GM23338 (cell line): ENCODE data around the gene WDR45B. TPM values are rescaled to one million over a fixed set of nuclear protein-coding genes. Genes with fewer than 3 reads are reported as not detected.
A peak's percentile ranks its signal among the peaks of the same experiment; 100 is the strongest.

Experiments used
- ATAC-seq: fragments of 200-7000 bp; cut with Tn5 transposase; 3 replicates; pipeline ENCODE4 v1.9.1; 2020
- DNase-seq: peaks from one replicate; pipeline ENCODE4 v3.0.0-alpha.2; 2015; ENCODE audit warnings: low spot score
- H2AFZ ChIP-seq: fragments of 200-600 bp; sonication (generic); 2 replicates; pipeline ENCODE4 v1.8.0; 2016; ENCODE audit warnings: antibody characterized with exemption, mild to moderate bottlenecking, moderate library complexity
- H3F3A ChIP-seq: fragments of 200-600 bp; sonication (generic); replicated peaks from 2 replicates; pipeline ENCODE4 v1.8.0; 2017; ENCODE audit warnings: antibody characterized with exemption, mixed run types, low read depth
- H3K27ac ChIP-seq: fragments of 200-600 bp; sonication (generic); 2 replicates; pipeline ENCODE4 v1.6.1; 2016; ENCODE audit warnings: low read depth
- H3K27me3 ChIP-seq: fragments of 200-600 bp; sonication (generic); 2 replicates; pipeline ENCODE4 v1.8.0; 2016; ENCODE audit warnings: mild to moderate bottlenecking, mixed run types, moderate library complexity; ENCODE audit not compliant: insufficient read depth
- H3K36me3 ChIP-seq: fragments of 200-600 bp; sonication (generic); 2 replicates; pipeline ENCODE4 v1.8.0; 2016; ENCODE audit warnings: mild to moderate bottlenecking; ENCODE audit not compliant: insufficient read depth
- H3K4me1 ChIP-seq: fragments of 200-600 bp; sonication (generic); 2 replicates; pipeline ENCODE4 v1.8.0; 2016; ENCODE audit warnings: mild to moderate bottlenecking, moderate library complexity; ENCODE audit not compliant: insufficient read depth
- H3K4me2 ChIP-seq: fragments of 200-600 bp; sonication (generic); 2 replicates; pipeline ENCODE4 v1.7.1; 2017; ENCODE audit warnings: mixed run types
- H3K4me3 ChIP-seq: fragments of 200-600 bp; sonication (generic); 2 replicates; pipeline ENCODE4 v1.6.1; 2016; ENCODE audit warnings: mixed run types
- H3K79me2 ChIP-seq: fragments of 200-600 bp; sonication (generic); replicated peaks from 2 replicates; pipeline ENCODE4 v1.8.0; 2017; ENCODE audit warnings: mild to moderate bottlenecking; ENCODE audit not compliant: insufficient read depth
- H3K9me2 ChIP-seq: fragments of 200-600 bp; sonication (generic); 2 replicates; pipeline ENCODE4 v1.8.0; 2017; ENCODE audit not compliant: insufficient read depth
- H4K20me1 ChIP-seq: fragments of 200-600 bp; sonication (generic); replicated peaks from 2 replicates; pipeline ENCODE4 v1.8.0; 2017; ENCODE audit warnings: mild to moderate bottlenecking; ENCODE audit not compliant: insufficient read depth
- H3K27ac Mint-ChIP-seq: 2 replicates; pipeline ENCODE4 v1.8.0; 2020; ENCODE audit warnings: inconsistent platforms, mild to moderate bottlenecking, moderate library complexity, mixed read lengths
- H3K27me3 Mint-ChIP-seq: 3 replicates; pipeline ENCODE4 v1.8.0; 2022; ENCODE audit warnings: low read depth, mild to moderate bottlenecking, moderate library complexity, mixed read lengths, inconsistent platforms; ENCODE audit not compliant: insufficient read depth, poor library complexity
- H3K36me3 Mint-ChIP-seq: 3 replicates; pipeline ENCODE4 v1.8.0; 2021; ENCODE audit warnings: low read depth, mild to moderate bottlenecking, inconsistent platforms, moderate library complexity, mixed read lengths
- H3K4me1 Mint-ChIP-seq: 3 replicates; pipeline ENCODE4 v1.8.0; 2020; ENCODE audit warnings: mild to moderate bottlenecking, inconsistent platforms, mixed read lengths
- H3K4me3 Mint-ChIP-seq: 3 replicates; pipeline ENCODE4 v1.8.0; 2021; ENCODE audit warnings: moderate library complexity, mild to moderate bottlenecking, inconsistent platforms, mixed read lengths
- H3K9me3 Mint-ChIP-seq: 3 replicates; pipeline ENCODE4 v1.8.0; 2020; ENCODE audit warnings: moderate library complexity, mild to moderate bottlenecking, inconsistent platforms, mixed read lengths
- CREB1 ChIP-seq: fragments of 250-450 bp; sonication (Bioruptor Pico); IDR thresholded peaks from 2 replicates; pipeline ENCODE4 v1.5.0; 2020; ENCODE audit warnings: low read depth, mild to moderate bottlenecking, moderate library complexity
- EZH2 ChIP-seq: fragments of 200-600 bp; sonication (generic); IDR thresholded peaks from one replicate; pipeline ENCODE4 v1.8.0; 2017; ENCODE audit warnings: antibody characterized with exemption, mild to moderate bottlenecking, low read depth; ENCODE audit not compliant: unreplicated experiment
- EZH2phosphoT487 ChIP-seq: fragments of 200-600 bp; sonication (generic); IDR thresholded peaks from one replicate; pipeline ENCODE4 v1.8.1; 2018; ENCODE audit warnings: antibody characterized with exemption; ENCODE audit not compliant: unreplicated experiment
- JUNB ChIP-seq: IDR thresholded peaks from one replicate; pipeline ENCODE4 v1.6.1; 2016; ENCODE audit warnings: antibody characterized with exemption; ENCODE audit not compliant: unreplicated experiment
- NANOG ChIP-seq: IDR thresholded peaks from 2 replicates; pipeline ENCODE4 v1.6.1; 2016; ENCODE audit warnings: antibody characterized with exemption, borderline replicate concordance
- REST ChIP-seq: IDR thresholded peaks from one replicate; pipeline ENCODE4 v1.6.1; 2018; ENCODE audit warnings: antibody characterized with exemption; ENCODE audit not compliant: unreplicated experiment
- STAT1 ChIP-seq: IDR thresholded peaks from one replicate; pipeline ENCODE4 v1.6.1; 2016; ENCODE audit warnings: antibody characterized with exemption; ENCODE audit not compliant: unreplicated experiment
- ZNF114 ChIP-seq: fragments of 250-450 bp; sonication (Bioruptor Pico); IDR thresholded peaks from 2 replicates; pipeline ENCODE4 v1.5.0; 2020; ENCODE audit warnings: mild to moderate bottlenecking, moderate library complexity
- ZNF331 ChIP-seq: fragments of 250-450 bp; sonication (Bioruptor Pico); IDR thresholded peaks from 2 replicates; pipeline ENCODE4 v1.5.0; 2020; ENCODE audit warnings: low read depth, mild to moderate bottlenecking, moderate library complexity
- polyA plus RNA-seq: library from polyadenylated mRNA; unstranded; fragments of >200 nt; fragmentation: Nextera tagmentation; extraction: Ambion mirVana; gene quantifications from 2 replicates; pipeline ENCODE4 v1.2.1, GENCODE V29; 2016
- total RNA-seq: library from RNA; depleted of rRNA; stranded (reverse); fragments of >200 nt; shearing (Covaris generic); gene quantifications from 2 replicates; pipeline ENCODE4 v1.2.3, GENCODE V29; 2014
- TF ChIP-seq, protein P1 (sequence below), 2 experiments: fragments of 200-600 bp in 1 of 2; sonication (generic) in 1 of 2; conservative IDR thresholded peaks; 2 replicates each; pipeline versions ENCODE4 v1.5.1 to v1.6.1; 2016 to 2017; ENCODE audit warnings: antibody characterized with exemption in 2 of 2, low read depth in 2 of 2, mild to moderate bottlenecking in 2 of 2, moderate library complexity in 1 of 2
- TF ChIP-seq, protein P2 (sequence below): IDR thresholded peaks from 2 replicates; pipeline ENCODE4 v1.6.1; 2016; ENCODE audit warnings: antibody characterized with exemption

The WDR45B gene
- total and polyA plus RNA-seq, 2 experiments from 2014 or later: 69.4 to 96.4 TPM

DNA sequence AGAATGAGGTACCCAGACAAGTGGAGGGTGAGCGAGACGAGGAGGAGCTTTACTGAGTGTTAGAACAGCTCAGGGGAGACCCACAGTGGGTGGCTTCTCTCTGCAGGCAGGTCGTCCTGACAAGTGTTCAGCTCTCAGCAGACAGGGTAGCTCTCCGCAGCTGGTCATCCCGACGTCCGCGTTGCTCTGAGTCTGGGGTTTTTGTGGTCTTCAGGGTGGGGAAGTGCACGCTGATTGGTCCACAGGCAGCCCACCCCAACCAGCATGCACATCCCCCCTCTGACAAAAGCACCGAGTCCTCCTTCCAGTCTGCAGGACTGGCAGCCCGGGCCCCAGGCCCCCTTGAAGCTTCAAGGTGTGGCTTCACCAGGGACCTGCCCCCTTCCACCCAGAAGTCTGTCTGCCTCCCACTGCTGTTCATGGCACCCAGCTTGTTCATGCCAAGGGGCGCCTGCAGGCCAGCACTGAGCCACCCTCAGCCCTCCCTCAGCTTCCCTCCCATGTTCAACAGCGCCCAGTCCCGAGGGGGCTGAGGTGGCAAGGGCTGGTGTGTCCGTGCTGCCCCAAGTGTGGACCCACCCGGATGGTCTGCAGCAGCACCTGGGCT, 19.9 kb upstream of the WDR45B start:
- Histone ChIP-seq H3K9me2 (no peaks in the 10 kb centered on the region), H2AFZ (peak overlapping the region; percentile 47; the same call in 1 of the 2 replicates), H3F3A (0 out of 2 replicates have a peak, but pooled peaks cover 2% of the 10 kb centered on the region), H3K4me3 (no peak overlapping the region), H3K79me2 (no peaks in the 10 kb centered on the region), H3K27me3 (no peaks in the 10 kb centered on the region), H3K27ac (no peak overlapping the region), H3K4me2 (no peak overlapping the region), H3K36me3 (no peaks in the 10 kb centered on the region), H3K4me1 (no peaks in the 10 kb centered on the region), H4K20me1 (no peaks in the 10 kb centered on the region)
- H3K4me1 Mint-ChIP-seq: peaks cover 4% of the 10 kb centered on the region; the same call in 2 of the 3 replicates
- ATAC-seq (no peak), DNase-seq (no peak)
- TF ChIP-seq ZNF114 (CRISPR knock-in tag): no peak
- TF ChIP-seq, protein P1, sequence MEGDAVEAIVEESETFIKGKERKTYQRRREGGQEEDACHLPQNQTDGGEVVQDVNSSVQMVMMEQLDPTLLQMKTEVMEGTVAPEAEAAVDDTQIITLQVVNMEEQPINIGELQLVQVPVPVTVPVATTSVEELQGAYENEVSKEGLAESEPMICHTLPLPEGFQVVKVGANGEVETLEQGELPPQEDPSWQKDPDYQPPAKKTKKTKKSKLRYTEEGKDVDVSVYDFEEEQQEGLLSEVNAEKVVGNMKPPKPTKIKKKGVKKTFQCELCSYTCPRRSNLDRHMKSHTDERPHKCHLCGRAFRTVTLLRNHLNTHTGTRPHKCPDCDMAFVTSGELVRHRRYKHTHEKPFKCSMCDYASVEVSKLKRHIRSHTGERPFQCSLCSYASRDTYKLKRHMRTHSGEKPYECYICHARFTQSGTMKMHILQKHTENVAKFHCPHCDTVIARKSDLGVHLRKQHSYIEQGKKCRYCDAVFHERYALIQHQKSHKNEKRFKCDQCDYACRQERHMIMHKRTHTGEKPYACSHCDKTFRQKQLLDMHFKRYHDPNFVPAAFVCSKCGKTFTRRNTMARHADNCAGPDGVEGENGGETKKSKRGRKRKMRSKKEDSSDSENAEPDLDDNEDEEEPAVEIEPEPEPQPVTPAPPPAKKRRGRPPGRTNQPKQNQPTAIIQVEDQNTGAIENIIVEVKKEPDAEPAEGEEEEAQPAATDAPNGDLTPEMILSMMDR (conservative IDR thresholded peaks at IDR 0.05; ENCODE audit: low read depth in 2 of 2): no peak
- TF ChIP-seq NANOG: no peak
- no peak for TF ChIP-seq EZH2phosphoT487
- TF ChIP-seq REST: no peak
- H3K4me3 Mint-ChIP-seq: no peak overlapping the region
- peaks cover 9% of the 10 kb centered on the region for H3K27me3 Mint-ChIP-seq
- no peaks in the 10 kb centered on the region; the same call in 2 of the 3 replicates for H3K36me3 Mint-ChIP-seq
- H3K27ac Mint-ChIP-seq: no peak overlapping the region
- no peaks in the 10 kb centered on the region for H3K9me3 Mint-ChIP-seq

DNA sequence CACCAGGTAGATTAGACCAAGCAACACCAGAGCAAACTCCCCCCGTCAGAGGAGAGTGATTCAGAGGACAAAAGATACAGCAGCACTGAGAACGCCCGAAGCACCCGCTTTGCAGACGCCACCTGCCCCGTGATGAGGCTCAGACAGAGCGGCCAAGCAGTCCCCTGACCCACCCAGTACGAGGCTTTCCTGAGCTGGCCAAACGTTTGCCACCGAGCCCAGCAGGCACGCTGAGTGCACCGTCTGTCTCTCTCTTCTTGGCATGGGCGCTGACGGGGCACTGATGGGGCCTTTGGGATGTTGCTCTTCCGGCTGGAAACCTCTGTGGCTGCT, 19.4 kb upstream of the WDR45B start:
- Mint-ChIP-seq H3K9me3 (no peaks in the 10 kb centered on the region), H3K27ac (no peak overlapping the region), H3K27me3 (peaks cover 9% of the 10 kb centered on the region), H3K36me3 (no peaks in the 10 kb centered on the region; the same call in 2 of the 3 replicates), H3K4me3 (no peak overlapping the region), H3K4me1 (peaks cover 4% of the 10 kb centered on the region; the same call in 2 of the 3 replicates)
- H3K79me2 ChIP-seq: no peaks in the 10 kb centered on the region
- no peaks in the 10 kb centered on the region for H3K9me2 ChIP-seq
- 0 out of 2 replicates have a peak, but pooled peaks cover 2% of the 10 kb centered on the region for H3F3A ChIP-seq
- H2AFZ ChIP-seq: no peak overlapping the region
- H3K4me3 ChIP-seq: no peak overlapping the region
- H3K4me2 ChIP-seq: no peak overlapping the region
- no peaks in the 10 kb centered on the region for H3K36me3 ChIP-seq
- no peak for ATAC-seq
- no peaks in the 10 kb centered on the region for H3K27me3 ChIP-seq
- H3K4me1 ChIP-seq: no peaks in the 10 kb centered on the region
- H3K27ac ChIP-seq: no peak overlapping the region
- H4K20me1 ChIP-seq: no peaks in the 10 kb centered on the region
- no peak for DNase-seq
- no peak for TF ChIP-seq ZNF331 (CRISPR knock-in tag)
- no peak for TF ChIP-seq CREB1 (CRISPR knock-in tag)
- no peak for TF ChIP-seq STAT1
- TF ChIP-seq NANOG: no peak
- TF ChIP-seq, protein P2, sequence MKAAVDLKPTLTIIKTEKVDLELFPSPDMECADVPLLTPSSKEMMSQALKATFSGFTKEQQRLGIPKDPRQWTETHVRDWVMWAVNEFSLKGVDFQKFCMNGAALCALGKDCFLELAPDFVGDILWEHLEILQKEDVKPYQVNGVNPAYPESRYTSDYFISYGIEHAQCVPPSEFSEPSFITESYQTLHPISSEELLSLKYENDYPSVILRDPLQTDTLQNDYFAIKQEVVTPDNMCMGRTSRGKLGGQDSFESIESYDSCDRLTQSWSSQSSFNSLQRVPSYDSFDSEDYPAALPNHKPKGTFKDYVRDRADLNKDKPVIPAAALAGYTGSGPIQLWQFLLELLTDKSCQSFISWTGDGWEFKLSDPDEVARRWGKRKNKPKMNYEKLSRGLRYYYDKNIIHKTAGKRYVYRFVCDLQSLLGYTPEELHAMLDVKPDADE: no peak
- no peak for TF ChIP-seq EZH2phosphoT487
- TF ChIP-seq JUNB: no peak
- TF ChIP-seq EZH2: no peak
- TF ChIP-seq ZNF114 (CRISPR knock-in tag): no peak
